ENCODE measurements around the gene UGT1A6. TPM values are rescaled to one million over a fixed set of nuclear protein-coding genes. Genes with fewer than 3 reads are reported as not detected.
"Not testable (repeated sequence)": the region's sequence is repeated elsewhere in the genome, so short reads cannot be mapped to it uniquely, and the experiment has no call there.

UGT1A6 gene
- total RNA-seq, 1 donor from 2014 or later = not detected

DNA sequence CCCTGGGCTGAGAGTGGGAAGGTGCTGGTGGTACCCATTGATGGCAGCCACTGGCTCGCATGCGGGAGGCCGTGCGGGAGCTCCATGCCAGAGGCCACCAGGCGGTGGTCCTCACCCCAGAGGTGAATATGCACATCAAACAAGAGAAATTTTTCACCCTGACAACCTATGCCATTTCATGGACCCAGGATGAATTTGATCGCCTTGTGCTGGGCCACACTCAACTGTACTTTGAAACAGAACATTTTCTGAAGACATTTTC is 54.5 kb downstream of the UGT1A6 start:
- ATAC-seq (ENCODE audit: low read depth) = no peak
- ChIA-PET POLR2A (no interaction called here), CTCF (no interaction called here)
- TF ChIP-seq, protein P1, sequence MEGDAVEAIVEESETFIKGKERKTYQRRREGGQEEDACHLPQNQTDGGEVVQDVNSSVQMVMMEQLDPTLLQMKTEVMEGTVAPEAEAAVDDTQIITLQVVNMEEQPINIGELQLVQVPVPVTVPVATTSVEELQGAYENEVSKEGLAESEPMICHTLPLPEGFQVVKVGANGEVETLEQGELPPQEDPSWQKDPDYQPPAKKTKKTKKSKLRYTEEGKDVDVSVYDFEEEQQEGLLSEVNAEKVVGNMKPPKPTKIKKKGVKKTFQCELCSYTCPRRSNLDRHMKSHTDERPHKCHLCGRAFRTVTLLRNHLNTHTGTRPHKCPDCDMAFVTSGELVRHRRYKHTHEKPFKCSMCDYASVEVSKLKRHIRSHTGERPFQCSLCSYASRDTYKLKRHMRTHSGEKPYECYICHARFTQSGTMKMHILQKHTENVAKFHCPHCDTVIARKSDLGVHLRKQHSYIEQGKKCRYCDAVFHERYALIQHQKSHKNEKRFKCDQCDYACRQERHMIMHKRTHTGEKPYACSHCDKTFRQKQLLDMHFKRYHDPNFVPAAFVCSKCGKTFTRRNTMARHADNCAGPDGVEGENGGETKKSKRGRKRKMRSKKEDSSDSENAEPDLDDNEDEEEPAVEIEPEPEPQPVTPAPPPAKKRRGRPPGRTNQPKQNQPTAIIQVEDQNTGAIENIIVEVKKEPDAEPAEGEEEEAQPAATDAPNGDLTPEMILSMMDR (IDR thresholded peaks at IDR 0.05) = no peak
- no peak overlapping the region for H3K4me3 Mint-ChIP-seq
- H3K36me3 Mint-ChIP-seq (ENCODE audit: low read depth) = no peaks in the 10 kb centered on the region
- no peak for DNase-seq
- H3K4me1 Mint-ChIP-seq = no peaks in the 10 kb centered on the region
- H3K27me3 Mint-ChIP-seq = peaks cover 19% of the 10 kb centered on the region
- peaks cover 7% of the 10 kb centered on the region for H3K9me3 Mint-ChIP-seq
- intact Hi-C loops (cut with micrococcal nuclease) = no loop called here
- no peak overlapping the region for H3K27ac Mint-ChIP-seq

DNA sequence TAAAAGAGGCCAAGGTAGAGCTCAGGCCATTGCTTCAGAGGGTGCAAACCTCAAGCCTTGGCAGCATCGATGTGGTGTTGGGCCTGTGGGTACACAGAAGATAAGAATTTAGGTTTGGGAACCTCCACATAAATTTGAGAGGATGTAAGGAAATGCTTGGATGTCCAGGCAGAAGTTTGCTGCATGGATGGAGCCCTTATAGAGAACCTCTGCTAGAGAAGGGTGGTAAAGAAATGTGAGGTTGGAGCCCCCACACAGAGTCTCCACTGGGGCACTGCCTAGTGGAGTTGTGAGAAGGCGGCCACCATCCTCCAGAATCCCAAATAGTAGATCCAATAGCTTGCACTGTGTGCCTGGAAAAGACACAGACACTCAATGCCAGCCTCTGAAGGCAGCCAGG is 58.0 kb downstream of the UGT1A6 start:
- intact Hi-C loops (cut with micrococcal nuclease); H3K4me3 Mint-ChIP-seq; H3K27ac Mint-ChIP-seq; H3K4me1 Mint-ChIP-seq; DNase-seq; POLR2A ChIA-PET; H3K36me3 Mint-ChIP-seq (ENCODE audit: low read depth); H3K9me3 Mint-ChIP-seq; ATAC-seq (ENCODE audit: low read depth); CTCF ChIA-PET: not testable (repeated sequence)
- peaks cover 26% of the 10 kb centered on the region for H3K27me3 Mint-ChIP-seq

DNA sequence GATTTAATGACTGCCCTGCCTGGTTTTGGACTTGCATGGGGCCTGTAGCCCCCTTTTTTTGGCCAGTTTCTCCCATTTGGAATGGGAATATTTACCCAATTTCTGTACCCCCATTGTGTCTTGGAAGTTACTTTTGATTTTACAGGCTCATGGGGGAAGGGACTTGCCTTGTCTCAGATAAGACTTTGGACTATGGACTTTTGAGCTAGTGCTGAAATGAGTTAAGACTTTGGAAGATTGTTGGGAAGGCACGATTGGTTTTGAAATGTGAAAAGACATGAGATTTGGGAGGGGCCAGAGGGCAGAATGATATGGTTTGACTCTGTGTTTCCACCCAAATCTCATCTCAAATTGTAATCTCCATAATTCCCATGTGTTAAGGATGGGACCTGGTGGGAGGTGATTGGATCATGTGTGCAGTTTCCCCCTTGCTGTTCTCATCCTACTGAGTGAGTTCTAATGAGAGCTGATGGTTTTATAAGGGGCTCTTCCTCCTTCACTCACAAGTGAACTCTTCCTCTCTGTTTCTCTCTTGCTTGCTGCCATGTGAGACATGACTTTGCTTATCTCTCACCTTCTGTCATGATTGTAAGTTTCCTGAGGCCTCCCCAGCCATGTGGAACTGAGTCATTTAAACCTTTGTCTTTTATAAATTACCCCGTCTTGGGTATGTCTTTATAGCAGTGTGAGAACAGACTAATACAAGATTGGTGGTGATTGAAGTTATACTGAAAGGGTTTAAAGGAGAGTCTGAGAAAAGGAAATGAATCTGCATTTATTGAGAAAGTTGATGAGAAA is 58.7 kb downstream of the UGT1A6 start:
- intact Hi-C loops (cut with micrococcal nuclease); DNase-seq; CTCF ChIA-PET; ATAC-seq (ENCODE audit: low read depth); H3K4me1 Mint-ChIP-seq; H3K27ac Mint-ChIP-seq; H3K4me3 Mint-ChIP-seq; H3K36me3 Mint-ChIP-seq (ENCODE audit: low read depth); H3K9me3 Mint-ChIP-seq: not testable (repeated sequence)
- POLR2A ChIA-PET = interaction anchor here (0.5 kb wide), 1 partner anchor 293 kb away, joined by 5 read pairs; no protein-coding TSS in a partner anchor
- H3K27me3 Mint-ChIP-seq = peaks cover 27% of the 10 kb centered on the region

DNA sequence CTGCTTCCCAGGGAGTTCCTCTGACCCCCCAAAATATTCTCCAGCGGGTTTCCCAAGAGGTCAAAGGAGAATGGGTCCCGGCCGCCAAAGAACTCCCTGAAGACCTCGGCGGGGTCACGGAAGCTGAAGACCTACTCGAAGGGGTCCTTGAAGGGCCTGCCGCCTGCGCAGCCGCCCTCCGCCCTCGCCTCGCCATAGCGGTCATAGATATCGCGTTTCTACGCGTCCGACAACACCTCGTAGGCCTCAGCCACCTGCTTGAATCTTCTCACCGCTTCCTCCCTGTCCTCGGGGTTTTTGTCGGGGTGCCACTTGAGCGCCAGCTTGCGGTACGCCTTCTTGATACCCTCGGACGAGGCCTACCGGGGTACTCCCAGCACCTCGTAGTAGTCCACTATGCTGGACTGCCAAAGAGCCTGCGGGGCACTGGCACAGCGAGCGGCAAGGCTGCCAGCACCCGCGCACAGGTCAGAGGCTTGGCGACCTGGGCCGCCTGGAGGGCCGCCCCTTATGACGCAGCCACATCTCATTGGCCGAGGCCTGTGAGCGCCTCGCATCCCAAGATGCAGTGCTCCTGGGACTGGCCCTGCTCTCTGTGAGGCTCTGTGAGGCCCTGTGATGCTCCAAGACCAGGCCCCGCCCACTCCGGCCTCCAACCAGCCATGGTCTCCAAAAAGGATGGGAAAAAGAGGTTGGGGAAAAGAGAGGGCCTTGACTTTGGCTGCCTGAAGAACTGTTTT is 62.4 kb downstream of the UGT1A6 start:
- no peaks in the 10 kb centered on the region for H3K4me1 Mint-ChIP-seq
- CTCF ChIA-PET = no interaction called here
- intact Hi-C loops (cut with micrococcal nuclease) = no loop called here
- H3K36me3 Mint-ChIP-seq (ENCODE audit: low read depth) = no peaks in the 10 kb centered on the region
- DNase-seq (no peak), ATAC-seq (ENCODE audit: low read depth) (no peak)
- TF ChIP-seq, protein P1 (IDR thresholded peaks at IDR 0.05) = no peak
- H3K9me3 Mint-ChIP-seq = peaks cover 7% of the 10 kb centered on the region
- H3K4me3 Mint-ChIP-seq = no peak overlapping the region
- POLR2A ChIA-PET = no interaction called here
- no peak overlapping the region for H3K27ac Mint-ChIP-seq
- H3K27me3 Mint-ChIP-seq = peaks cover 21% of the 10 kb centered on the region

DNA sequence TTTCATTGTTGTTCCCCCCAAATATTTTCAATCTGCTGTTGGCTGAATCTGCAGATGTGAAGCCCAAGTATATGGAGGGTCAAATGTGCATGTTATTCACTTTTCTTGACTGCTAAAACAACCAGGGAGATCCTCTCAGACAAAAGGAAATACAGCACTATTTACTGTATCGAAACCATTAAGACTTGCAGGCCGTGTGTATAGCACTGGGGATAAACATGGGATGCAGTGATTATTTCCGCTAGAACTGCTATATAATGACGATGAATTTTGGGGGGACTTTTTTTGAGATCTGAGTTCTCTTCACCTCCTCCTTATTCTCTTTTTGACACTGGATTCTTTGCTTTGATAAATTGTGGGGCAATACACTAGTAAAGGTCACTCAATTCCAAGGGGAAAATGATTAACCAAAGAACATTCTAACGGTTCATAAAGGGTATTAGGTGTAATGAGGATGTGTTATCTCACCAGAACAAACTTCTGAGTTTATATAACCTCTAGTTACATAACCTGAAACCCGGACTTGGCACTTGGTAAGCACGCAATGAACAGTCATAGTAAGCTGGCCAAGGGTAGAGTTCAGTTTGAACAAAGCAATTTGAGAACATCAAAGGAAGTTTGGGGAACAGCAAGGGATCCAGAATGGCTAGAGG is 63.9 kb downstream of the UGT1A6 start:
- H3K27me3 Mint-ChIP-seq = peaks cover 22% of the 10 kb centered on the region
- ChIA-PET POLR2A (no interaction called here), CTCF (no interaction called here)
- TF ChIP-seq, protein P1 (IDR thresholded peaks at IDR 0.05) = no peak
- no peaks in the 10 kb centered on the region for H3K4me1 Mint-ChIP-seq
- intact Hi-C loops (cut with micrococcal nuclease) = no loop called here
- DNase-seq (no peak), ATAC-seq (ENCODE audit: low read depth) (no peak)
- no peak overlapping the region for H3K27ac Mint-ChIP-seq
- no peaks in the 10 kb centered on the region for H3K36me3 Mint-ChIP-seq (ENCODE audit: low read depth)
- H3K9me3 Mint-ChIP-seq = peaks cover 4% of the 10 kb centered on the region
- H3K4me3 Mint-ChIP-seq = no peak overlapping the region

DNA sequence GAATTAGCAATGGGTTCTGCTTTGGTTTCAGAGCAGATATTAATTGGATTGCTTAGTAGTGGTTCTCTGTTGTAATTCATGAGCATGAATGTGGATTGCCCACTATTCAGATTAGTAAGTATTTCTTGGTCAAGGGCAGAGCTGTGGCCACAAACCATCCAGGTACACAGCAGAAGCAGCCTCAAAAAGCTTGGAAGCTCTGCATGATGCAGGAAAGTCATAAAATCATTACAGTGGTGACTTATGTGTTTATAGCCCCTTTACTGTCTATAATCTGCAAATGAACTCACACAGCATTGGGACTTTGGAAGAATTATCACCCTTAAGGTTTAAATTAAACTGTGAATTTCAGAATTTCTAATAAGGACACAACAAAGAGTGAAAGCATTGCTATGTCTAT is 65.5 kb downstream of the UGT1A6 start:
- intact Hi-C loops (cut with micrococcal nuclease) = no loop called here

More for the DNA sequence above, 65.5 kb downstream of the UGT1A6 start:
- H3K4me1 Mint-ChIP-seq = no peaks in the 10 kb centered on the region
- H3K27ac Mint-ChIP-seq = no peak overlapping the region
- no peaks in the 10 kb centered on the region for H3K9me3 Mint-ChIP-seq
- ChIA-PET POLR2A (no interaction called here), CTCF (no interaction called here)
- no peak overlapping the region for H3K4me3 Mint-ChIP-seq
- no peak for ATAC-seq (ENCODE audit: low read depth)
- no peak for DNase-seq
- TF ChIP-seq, protein P1 (IDR thresholded peaks at IDR 0.05) = no peak
- peaks cover 22% of the 10 kb centered on the region for H3K27me3 Mint-ChIP-seq
- no peaks in the 10 kb centered on the region for H3K36me3 Mint-ChIP-seq (ENCODE audit: low read depth)
